Activated CD8-positive, alpha-beta T cell treated with anti-CD3 and anti-CD28 coated beads for 36 hours (primary cell): ENCODE data around the gene BICRA. TPM values are rescaled to one million over a fixed set of nuclear protein-coding genes. Genes with fewer than 3 reads are reported as not detected.
A peak's percentile ranks its signal among the peaks of the same experiment; 100 is the strongest.
"Not testable (repeated sequence)": the region's sequence is repeated elsewhere in the genome, so short reads cannot be mapped to it uniquely, and the experiment has no call there.

Experiments used
- ATAC-seq: fragments of 200-7000 bp; cut with Tn5 transposase; one replicate; pipeline ENCODE4 v1.10.0; 2021; ENCODE audit warnings: mild to moderate bottlenecking, moderate library complexity
- CTCF ChIA-PET: fragments of 350-600 bp; sonication (Branson Sonifier 250); formaldehyde crosslinking; loops from one replicate; lab custom pipeline; 2021; ENCODE audit warnings: antibody characterized with exemption; lab: Charles Lee
- POLR2A ChIA-PET: fragments of 350-600 bp; sonication (Branson Sonifier 250); formaldehyde crosslinking; loops from one replicate; lab custom pipeline; 2021; ENCODE audit warnings: antibody characterized with exemption; lab: Charles Lee
- DNase-seq: peaks from one replicate; pipeline ENCODE4 v3.0.0-alpha.2; 2020
- H3K27ac Mint-ChIP-seq: one replicate; pipeline ENCODE4 v1.8.0; 2021; ENCODE audit warnings: mild to moderate bottlenecking, mixed read lengths
- H3K27me3 Mint-ChIP-seq: one replicate; pipeline ENCODE4 v1.8.0; 2021; ENCODE audit warnings: mixed read lengths
- H3K36me3 Mint-ChIP-seq: one replicate; pipeline ENCODE4 v1.8.0; 2021; ENCODE audit warnings: low read depth, mixed read lengths
- H3K4me1 Mint-ChIP-seq: one replicate; pipeline ENCODE4 v1.8.0; 2021; ENCODE audit warnings: low read depth, mixed read lengths
- H3K4me3 Mint-ChIP-seq: one replicate; pipeline ENCODE4 v1.8.0; 2021; ENCODE audit warnings: mild to moderate bottlenecking, moderate library complexity, mixed read lengths
- H3K9me3 Mint-ChIP-seq: one replicate; pipeline ENCODE4 v1.8.0; 2021; ENCODE audit warnings: mixed read lengths
- intact Hi-C: fragments of 100-400 bp; cut with micrococcal nuclease; formaldehyde crosslinking; loops from one replicate; pipeline ENCODE4 v1.10.0; 2022
- total RNA-seq, 2 experiments: library from RNA; stranded (reverse); gene quantifications; one replicate each; pipeline ENCODE4 v1.2.3, GENCODE V29; 2021
- TF ChIP-seq, protein P1 (sequence below): fragments of 200-600 bp; IDR thresholded peaks from one replicate; pipeline ENCODE4 v1.8.0; 2022; ENCODE audit warnings: antibody characterized with exemption, mild to moderate bottlenecking

The BICRA gene
- total RNA-seq, 2 experiments from 2014 or later = 8.7 to 8.8 TPM

DNA sequence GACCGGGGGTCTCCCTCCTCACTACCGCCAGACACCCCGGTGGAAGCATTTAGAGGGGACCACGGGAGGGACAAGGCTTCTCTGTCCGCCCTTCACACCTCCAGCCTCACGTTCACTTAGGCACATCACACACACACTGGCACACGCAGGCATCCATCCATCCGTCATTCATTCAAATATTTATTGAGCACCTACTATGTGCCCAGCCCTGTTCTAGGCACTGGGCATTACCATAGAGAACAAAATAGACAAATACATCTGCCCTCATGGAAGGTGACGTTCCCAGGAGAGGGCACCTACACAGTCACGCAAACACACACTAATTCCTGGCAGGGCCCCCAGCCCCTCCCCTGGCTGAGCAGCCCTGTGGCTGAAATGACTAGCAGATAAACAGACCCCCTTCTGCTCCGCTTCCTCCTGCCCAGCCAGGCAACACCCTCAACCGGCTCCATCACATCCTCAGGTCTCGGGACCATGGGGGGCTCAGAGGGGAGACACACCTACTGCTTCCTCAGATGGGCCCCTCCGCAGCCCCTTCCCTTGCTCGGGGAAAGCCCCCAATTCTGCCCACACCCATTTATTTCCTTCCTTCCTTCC lies 132.7 kb downstream of the BICRA start:
- CTCF ChIA-PET = interaction anchor here (1.7 to 13.9 kb wide), 3 partner anchors 28 to 42 kb away, joined by 8 to 168 read pairs (median 11); partner anchors contain the start of gene EHD2
- TF ChIP-seq, protein P1, sequence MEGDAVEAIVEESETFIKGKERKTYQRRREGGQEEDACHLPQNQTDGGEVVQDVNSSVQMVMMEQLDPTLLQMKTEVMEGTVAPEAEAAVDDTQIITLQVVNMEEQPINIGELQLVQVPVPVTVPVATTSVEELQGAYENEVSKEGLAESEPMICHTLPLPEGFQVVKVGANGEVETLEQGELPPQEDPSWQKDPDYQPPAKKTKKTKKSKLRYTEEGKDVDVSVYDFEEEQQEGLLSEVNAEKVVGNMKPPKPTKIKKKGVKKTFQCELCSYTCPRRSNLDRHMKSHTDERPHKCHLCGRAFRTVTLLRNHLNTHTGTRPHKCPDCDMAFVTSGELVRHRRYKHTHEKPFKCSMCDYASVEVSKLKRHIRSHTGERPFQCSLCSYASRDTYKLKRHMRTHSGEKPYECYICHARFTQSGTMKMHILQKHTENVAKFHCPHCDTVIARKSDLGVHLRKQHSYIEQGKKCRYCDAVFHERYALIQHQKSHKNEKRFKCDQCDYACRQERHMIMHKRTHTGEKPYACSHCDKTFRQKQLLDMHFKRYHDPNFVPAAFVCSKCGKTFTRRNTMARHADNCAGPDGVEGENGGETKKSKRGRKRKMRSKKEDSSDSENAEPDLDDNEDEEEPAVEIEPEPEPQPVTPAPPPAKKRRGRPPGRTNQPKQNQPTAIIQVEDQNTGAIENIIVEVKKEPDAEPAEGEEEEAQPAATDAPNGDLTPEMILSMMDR = no peak
- Mint-ChIP-seq H3K4me1 (peaks cover 26% of the 10 kb centered on the region), H3K4me3 (no peak overlapping the region), H3K9me3 (no peaks in the 10 kb centered on the region), H3K27ac (no peak overlapping the region), H3K27me3 (no peaks in the 10 kb centered on the region), H3K36me3 (peaks cover 3% of the 10 kb centered on the region)
- intact Hi-C loops = loop anchor here (2.0 kb wide), 1 partner anchor 29 kb away; the partner anchor contains the start of gene EHD2
- POLR2A ChIA-PET = interaction anchor here (0.7 to 1.0 kb wide), 2 partner anchors 12 to 108 kb away, joined by 3 to 4 read pairs; no protein-coding TSS in a partner anchor
- no peak for DNase-seq
- no peak for ATAC-seq

DNA sequence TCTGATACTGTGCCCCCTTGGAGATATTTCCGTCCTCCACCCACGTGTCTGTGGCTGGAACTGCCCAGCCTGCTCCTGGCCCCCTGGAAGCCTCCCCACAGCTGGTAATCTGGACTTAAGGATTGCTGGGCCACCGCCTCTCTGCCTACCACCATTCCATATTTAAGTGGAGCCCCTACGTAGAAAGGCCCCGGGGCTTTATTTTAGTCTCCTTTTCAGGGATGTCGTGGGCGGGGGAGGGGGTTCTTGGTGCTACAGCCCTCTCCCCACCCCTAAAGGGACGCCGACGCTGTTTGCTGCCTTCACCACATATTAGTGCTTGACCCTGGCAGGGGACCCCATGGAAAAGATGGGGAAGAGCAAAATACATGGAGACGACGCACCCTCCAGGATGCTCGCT lies 133.7 kb downstream of the BICRA start:
- H3K4me3 Mint-ChIP-seq = peak overlapping the region; percentile 99
- no peaks in the 10 kb centered on the region for H3K27me3 Mint-ChIP-seq
- DNase-seq (no peak), ATAC-seq (no peak)
- peaks cover 33% of the 10 kb centered on the region for H3K4me1 Mint-ChIP-seq
- TF ChIP-seq, protein P1 = no peak
- no peaks in the 10 kb centered on the region for H3K9me3 Mint-ChIP-seq
- peak overlapping the region; percentile 25 for H3K27ac Mint-ChIP-seq
- peaks cover 9% of the 10 kb centered on the region for H3K36me3 Mint-ChIP-seq
- ChIA-PET POLR2A (interaction anchor here (0.7 to 2.4 kb wide), 2 partner anchors 29 to 107 kb away, joined by 3 to 7 read pairs; partner anchors contain the start of gene EHD2), CTCF (interaction anchor here (0.6 to 13.9 kb wide), 12 partner anchors 17 to 394 kb away, joined by 3 to 168 read pairs (median 3); partner anchors contain the start of genes DHX34 and EHD2)
- intact Hi-C loops = loop anchor here (2.0 kb wide), 1 partner anchor 30 kb away; the partner anchor contains the start of gene EHD2

DNA sequence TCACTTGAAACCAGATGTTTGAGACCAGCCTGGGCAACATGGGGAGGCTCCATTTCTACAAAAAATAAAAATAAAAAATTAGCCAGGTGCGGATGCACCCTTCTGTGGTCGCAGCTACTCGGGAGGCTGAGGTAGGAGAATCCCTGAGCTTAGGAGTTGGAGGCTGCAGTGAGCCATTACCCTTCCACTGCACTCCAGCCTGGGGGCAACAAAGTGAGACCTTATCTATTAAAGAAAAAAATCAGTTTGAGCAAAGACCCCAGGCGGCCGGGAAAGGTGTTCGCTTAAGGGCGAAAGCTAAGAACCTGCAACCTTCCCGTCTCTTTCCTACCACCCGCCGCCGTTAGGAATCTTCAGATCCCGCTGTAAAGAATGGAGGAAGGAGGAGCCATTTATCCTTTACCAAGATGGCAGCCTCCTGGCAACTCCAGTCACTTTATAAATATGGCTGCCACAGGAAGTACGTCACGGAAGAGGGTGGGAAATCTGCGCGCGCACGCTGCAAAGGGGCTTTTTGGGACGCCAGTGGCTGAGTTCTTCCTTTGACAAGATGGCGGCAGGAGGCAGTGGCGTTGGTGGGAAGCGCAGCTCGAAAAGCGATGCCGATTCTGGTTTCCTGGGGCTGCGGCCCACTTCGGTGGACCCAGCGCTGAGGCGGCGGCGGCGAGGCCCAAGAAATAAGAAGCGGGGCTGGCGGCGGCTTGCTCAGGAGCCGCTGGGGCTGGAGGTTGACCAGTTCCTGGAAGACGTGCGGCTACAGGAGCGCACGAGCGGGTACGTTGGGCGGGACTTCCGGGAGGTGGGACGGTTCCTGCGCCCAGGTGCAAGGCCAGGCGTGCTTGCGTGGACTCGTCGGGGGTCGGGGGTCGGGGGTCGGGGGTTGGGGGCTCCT lies 136.3 kb downstream of the BICRA start, which contains the start of gene NOP53:
Gene NOP53 (plus strand): TSS at position 537 of the 892 bp plus-strand sequence. CDS start 14 bp downstream, at position 551.
- ChIA-PET CTCF (interaction anchor here (1.0 to 13.9 kb wide), 7 partner anchors 21 to 313 kb away, joined by 3 to 168 read pairs (median 8); partner anchors contain the start of gene EHD2), POLR2A (interaction anchor here (0.6 to 4.3 kb wide), 15 partner anchors 11 to 361 kb away, joined by 3 to 69 read pairs (median 4); no protein-coding TSS in a partner anchor)

DNA sequence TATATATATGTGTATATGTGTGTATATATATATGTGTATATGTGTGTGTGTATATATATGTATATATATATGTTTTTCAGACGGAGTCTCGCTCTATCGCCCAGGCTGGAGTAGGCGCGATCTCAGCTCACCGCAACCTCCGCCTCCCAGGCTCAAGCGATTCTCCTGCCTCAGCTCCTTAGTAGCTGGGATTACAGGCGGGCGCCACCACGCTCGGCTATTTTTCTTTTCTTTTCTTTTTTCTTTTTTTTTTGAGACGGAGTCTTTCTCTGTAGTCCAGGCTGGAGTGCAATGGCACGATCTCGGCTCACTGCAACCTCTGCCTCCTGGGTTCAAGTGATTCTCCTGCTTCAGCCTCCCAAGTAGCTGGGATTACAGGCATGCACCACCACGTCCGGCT lies 137.2 kb downstream of the BICRA start:
- H3K27ac Mint-ChIP-seq, H3K27me3 Mint-ChIP-seq, DNase-seq, intact Hi-C loops, ATAC-seq, H3K9me3 Mint-ChIP-seq: not testable (repeated sequence)
- peaks cover 51% of the 10 kb centered on the region for H3K4me1 Mint-ChIP-seq
- peak overlapping the region; percentile 99 for H3K4me3 Mint-ChIP-seq
- H3K36me3 Mint-ChIP-seq = peaks cover 28% of the 10 kb centered on the region
- CTCF ChIA-PET = interaction anchor here (2.6 to 13.9 kb wide), 3 partner anchors 20 to 39 kb away, joined by 8 to 168 read pairs (median 10); partner anchors contain the start of gene EHD2
- POLR2A ChIA-PET = interaction anchor here (0.7 to 4.3 kb wide), 6 partner anchors 12 to 362 kb away, joined by 3 to 69 read pairs (median 4); no protein-coding TSS in a partner anchor

More for the DNA sequence above, 136.3 kb downstream of the BICRA start, which contains the start of gene NOP53:
- H3K9me3 Mint-ChIP-seq = no peaks in the 10 kb centered on the region
- peak within 1 kb of the TSS; percentile 99 for H3K4me3 Mint-ChIP-seq
- intact Hi-C loops = loop anchor here (2.0 kb wide), 1 partner anchor 38 kb away; no protein-coding TSS in a partner anchor
- H3K27me3 Mint-ChIP-seq = no peaks in the 10 kb centered on the region
- TF ChIP-seq, protein P1 = no peak
- H3K27ac Mint-ChIP-seq = peak within 1 kb of the TSS; percentile 100
- ATAC-seq (peak; percentile 75), DNase-seq (peak; percentile 98)
- peaks cover 25% of the 10 kb centered on the region for H3K36me3 Mint-ChIP-seq
- peaks cover 49% of the 10 kb centered on the region for H3K4me1 Mint-ChIP-seq

DNA sequence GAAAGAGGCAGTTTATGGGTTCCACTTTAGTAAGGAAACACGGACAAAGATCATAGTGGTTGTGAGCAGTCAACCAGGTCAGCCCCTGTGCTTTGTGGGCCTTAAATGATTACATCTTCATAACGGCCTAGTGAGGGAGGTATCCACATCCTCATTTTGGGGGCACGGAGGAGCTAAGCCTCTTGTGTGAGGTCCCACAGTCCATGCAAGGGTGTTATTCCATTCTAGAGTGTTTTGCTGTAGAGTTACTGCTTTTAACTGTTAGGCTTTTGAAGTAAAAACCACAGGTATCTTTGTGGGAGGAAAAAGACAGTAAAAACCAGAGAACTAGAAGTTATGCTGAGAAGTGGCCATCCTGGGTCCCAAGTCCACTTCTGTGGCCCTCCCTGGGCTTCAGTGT lies 140.4 kb downstream of the BICRA start:
- POLR2A ChIA-PET = interaction anchor here (0.9 to 1.5 kb wide), 3 partner anchors 9 to 31 kb away, joined by 3 to 5 read pairs (median 4); no protein-coding TSS in a partner anchor
- H3K4me1 Mint-ChIP-seq = peaks cover 31% of the 10 kb centered on the region
- no peak for ATAC-seq

More for the DNA sequence above, 140.4 kb downstream of the BICRA start:
- DNase-seq = no peak
- TF ChIP-seq, protein P1 = no peak
- Mint-ChIP-seq H3K4me3 (peak overlapping the region; percentile 15), H3K9me3 (no peaks in the 10 kb centered on the region), H3K27ac (peak overlapping the region; percentile 27), H3K36me3 (peaks cover 52% of the 10 kb centered on the region), H3K27me3 (no peaks in the 10 kb centered on the region)
- intact Hi-C loops = no loop called here
- CTCF ChIA-PET = no interaction called here
